Measurements from ENCODE around the gene KIT.

The KIT gene

GRCh38 chr4:54675721-54676461 lies 18.1 kb downstream of the KIT start:
- TF ChIP-seq CTCF (IDR thresholded peaks at IDR 0.05): no peak
- Histone ChIP-seq H3K79me2 (no peaks in the 10 kb centered on the region), H3K4me2 (ENCODE audit: low read length) (no peak overlapping the region), H2AFZ (no peak overlapping the region), H3K9ac (no peak overlapping the region), H3K9me3 (ENCODE audit: control insufficient read depth, low read length) (no peaks in the 10 kb centered on the region), H3K27ac (no peak overlapping the region), H3K36me3 (ENCODE audit: control insufficient read depth, insufficient read depth, low read length) (no peaks in the 10 kb centered on the region), H3K27me3 (ENCODE audit: control insufficient read depth, insufficient read depth, low read length) (no peaks in the 10 kb centered on the region), H3K4me3 (ENCODE audit: low read depth, low read length) (no peak overlapping the region), H3K4me1 (no peaks in the 10 kb centered on the region)

DNA sequence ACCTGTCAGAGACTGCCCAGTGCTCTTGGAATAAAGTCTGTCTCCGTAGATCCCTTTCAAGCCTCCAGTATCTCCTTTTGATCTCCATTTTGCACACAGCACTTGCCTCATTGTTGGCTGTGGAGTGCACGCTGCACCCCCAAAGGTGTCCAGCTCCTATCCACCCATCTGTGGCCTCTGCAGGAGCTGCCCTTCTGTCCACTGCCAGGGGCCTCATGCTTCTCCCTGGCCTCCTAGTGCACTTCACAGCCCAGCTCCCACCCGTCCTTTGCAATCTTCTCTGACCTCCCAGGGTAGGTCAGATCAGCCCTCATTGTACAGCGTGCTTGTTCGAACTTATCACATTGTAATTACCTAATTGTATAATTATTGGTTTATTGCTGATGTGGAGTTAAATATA lies 18.9 kb downstream of the KIT start:
- Histone ChIP-seq H3K9ac (no peak overlapping the region), H3K4me1 (no peaks in the 10 kb centered on the region), H3K9me3 (ENCODE audit: control insufficient read depth, low read length) (no peaks in the 10 kb centered on the region), H3K27ac (no peak overlapping the region), H3K4me2 (ENCODE audit: low read length) (no peak overlapping the region), H3K4me3 (ENCODE audit: low read depth, low read length) (no peak overlapping the region), H3K36me3 (ENCODE audit: control insufficient read depth, insufficient read depth, low read length) (no peaks in the 10 kb centered on the region), H2AFZ (no peak overlapping the region), H3K79me2 (no peaks in the 10 kb centered on the region), H3K27me3 (ENCODE audit: control insufficient read depth, insufficient read depth, low read length) (no peaks in the 10 kb centered on the region)
- no peak for TF ChIP-seq CTCF (IDR thresholded peaks at IDR 0.05)

- no peaks in the 10 kb centered on the region for H3K36me3 ChIP-seq (ENCODE audit: control insufficient read depth, insufficient read depth, low read length)
Measured at GRCh38 chr4:54677416-54677815, 19.7 kb downstream of the KIT start.

GRCh38 chr4:54677853-54678650 lies 20.3 kb downstream of the KIT start:
- Histone ChIP-seq H2AFZ (no peak overlapping the region), H3K9me3 (ENCODE audit: control insufficient read depth, low read length) (no peaks in the 10 kb centered on the region), H3K4me1 (no peaks in the 10 kb centered on the region), H3K79me2 (no peaks in the 10 kb centered on the region), H3K27ac (no peak overlapping the region), H3K4me3 (ENCODE audit: low read depth, low read length) (no peak overlapping the region), H3K27me3 (ENCODE audit: control insufficient read depth, insufficient read depth, low read length) (no peaks in the 10 kb centered on the region), H3K4me2 (ENCODE audit: low read length) (no peak overlapping the region), H3K9ac (no peak overlapping the region), H3K36me3 (ENCODE audit: control insufficient read depth, insufficient read depth, low read length) (no peaks in the 10 kb centered on the region)
- no peak for TF ChIP-seq CTCF (IDR thresholded peaks at IDR 0.05)

More at GRCh38 chr4:54677416-54677815, 19.7 kb downstream of the KIT start:
- no peaks in the 10 kb centered on the region for H3K27me3 ChIP-seq (ENCODE audit: control insufficient read depth, insufficient read depth, low read length)
- TF ChIP-seq CTCF (IDR thresholded peaks at IDR 0.05): no peak
- H2AFZ ChIP-seq: no peak overlapping the region
- no peak overlapping the region for H3K4me3 ChIP-seq (ENCODE audit: low read depth, low read length)
- no peak overlapping the region for H3K4me2 ChIP-seq (ENCODE audit: low read length)
- H3K9ac ChIP-seq: no peak overlapping the region
- H3K79me2 ChIP-seq: no peaks in the 10 kb centered on the region
- H3K9me3 ChIP-seq (ENCODE audit: control insufficient read depth, low read length): no peaks in the 10 kb centered on the region
- H3K4me1 ChIP-seq: no peaks in the 10 kb centered on the region
- H3K27ac ChIP-seq: no peak overlapping the region

Measured in parathyroid adenoma (tissue), 2 donors.